RPMI8226 (cell line): ENCODE measurements around the gene RAB40C.

Experiments used
- DNase-seq: peaks from one replicate; pipeline ENCODE4 v3.0.0-alpha.2; 2015

Gene RAB40C

DNA sequence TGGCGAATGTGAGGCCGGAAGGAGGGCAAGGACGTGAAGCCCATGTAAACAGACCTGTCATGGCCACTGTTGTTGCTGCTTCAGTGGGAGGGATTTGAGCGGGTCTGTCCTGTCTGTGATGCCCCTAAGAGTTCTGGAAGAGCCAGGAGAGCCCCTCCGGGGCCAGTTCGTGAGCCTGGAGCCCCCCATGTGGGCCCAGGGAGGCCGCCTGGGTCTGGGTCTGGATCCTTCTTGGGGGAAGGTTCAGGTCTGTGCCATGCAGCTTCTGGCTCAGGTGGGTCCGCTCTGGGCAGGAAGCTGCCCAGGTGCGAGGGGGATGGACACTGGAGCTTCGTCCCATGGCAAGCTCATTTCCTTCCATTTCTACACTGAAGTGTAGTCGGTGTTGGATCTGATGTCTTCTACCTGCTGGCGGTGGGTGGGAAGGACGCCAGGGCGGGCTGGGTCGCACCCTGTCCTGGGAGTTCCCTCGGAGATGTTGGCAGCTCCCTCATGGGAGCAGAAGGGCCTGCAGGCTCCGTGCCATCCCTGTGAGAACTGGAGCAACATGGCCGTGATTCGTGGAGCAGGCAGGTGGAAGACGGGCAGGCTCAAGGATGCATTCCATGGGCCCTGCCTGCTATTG is 29.7 kb downstream of the RAB40C start:
- no peak for DNase-seq

DNA sequence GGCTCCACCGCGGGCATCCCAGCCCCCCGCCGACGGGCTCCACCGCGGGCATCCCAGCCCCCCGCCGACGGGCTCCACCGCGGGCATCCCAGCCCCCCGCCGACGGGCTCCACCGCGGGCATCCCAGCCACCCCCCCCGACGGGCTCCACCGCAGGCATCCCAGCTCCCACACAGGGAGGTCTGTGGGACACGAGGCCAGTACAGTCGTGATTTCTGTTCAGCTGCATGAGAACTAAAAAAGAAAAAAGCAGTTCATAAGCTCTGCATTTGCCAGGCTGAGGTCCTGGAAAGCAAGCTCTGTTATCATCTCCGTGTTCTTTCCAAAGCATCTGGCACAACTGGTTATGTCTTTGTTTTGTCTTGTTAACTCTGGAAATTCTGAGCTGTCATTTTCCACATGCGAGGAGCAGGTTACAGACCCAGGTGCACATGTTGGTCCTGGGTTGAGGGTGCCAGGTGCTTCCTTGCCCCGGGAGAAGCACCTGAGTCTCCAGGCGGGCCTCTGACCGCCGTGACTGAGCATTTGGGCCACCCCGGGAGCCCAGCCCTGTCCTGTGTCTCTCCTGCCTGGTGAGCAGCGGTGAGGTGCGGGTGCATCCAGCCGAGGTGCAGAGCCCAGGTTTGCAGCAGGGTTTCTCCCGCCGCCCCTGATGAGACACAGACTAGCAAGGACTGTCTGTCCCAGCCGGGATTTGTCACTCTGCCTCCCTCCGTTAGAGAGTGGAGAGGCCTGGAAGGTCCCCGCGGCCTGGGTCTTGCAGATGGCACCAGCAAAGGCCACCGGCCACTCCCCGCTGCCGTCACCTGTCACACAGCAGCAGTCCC is 31.0 kb downstream of the RAB40C start:
- no peak for DNase-seq

DNA sequence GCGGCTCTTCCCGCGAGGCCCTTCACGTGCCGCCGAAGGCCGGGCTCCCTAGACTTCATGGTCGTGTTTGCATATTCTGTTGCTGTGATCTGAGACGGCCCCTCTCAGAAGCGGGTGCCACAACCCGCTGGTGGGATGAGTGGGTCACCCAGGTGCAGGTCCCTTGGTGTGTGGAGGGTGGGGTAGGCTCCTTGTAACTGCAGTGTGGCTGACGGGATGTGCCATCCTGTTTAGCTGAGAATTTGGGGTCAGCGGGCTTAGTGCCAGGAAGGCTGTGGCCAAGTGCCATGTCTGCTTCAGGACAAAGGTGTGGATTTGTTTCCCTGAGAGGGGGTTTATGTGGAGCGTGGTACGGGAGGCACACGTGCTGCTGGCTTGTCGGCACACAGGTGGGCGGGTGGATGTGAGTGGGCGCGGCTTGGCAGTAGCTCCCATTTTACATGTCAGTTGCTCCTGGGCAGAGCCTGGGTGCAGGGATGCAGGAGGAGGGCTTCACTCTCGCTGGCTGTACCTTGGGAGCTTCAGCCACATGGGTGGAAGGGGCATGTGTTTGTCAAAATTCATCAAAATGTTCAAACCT is 31.8 kb downstream of the RAB40C start:
- DNase-seq = no peak

DNA sequence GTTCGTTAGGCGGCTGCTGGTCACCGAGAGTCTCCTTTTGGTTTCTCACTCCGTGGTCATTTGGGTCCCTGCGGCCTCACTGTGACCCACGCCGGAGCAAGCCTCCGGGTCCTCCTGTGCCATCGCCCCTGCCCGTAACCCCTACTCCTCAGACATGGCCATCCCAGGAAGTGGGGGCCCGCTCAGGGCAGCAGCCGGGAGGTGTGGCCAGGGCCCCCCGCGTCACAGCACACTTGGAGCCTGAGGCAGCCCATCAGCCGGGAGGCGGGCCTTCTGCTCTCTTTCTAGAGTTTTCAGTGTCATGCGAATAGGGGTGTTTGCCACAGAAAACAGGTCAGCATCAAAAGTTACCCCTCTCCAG is 33.0 kb downstream of the RAB40C start:
- DNase-seq = no peak

DNA sequence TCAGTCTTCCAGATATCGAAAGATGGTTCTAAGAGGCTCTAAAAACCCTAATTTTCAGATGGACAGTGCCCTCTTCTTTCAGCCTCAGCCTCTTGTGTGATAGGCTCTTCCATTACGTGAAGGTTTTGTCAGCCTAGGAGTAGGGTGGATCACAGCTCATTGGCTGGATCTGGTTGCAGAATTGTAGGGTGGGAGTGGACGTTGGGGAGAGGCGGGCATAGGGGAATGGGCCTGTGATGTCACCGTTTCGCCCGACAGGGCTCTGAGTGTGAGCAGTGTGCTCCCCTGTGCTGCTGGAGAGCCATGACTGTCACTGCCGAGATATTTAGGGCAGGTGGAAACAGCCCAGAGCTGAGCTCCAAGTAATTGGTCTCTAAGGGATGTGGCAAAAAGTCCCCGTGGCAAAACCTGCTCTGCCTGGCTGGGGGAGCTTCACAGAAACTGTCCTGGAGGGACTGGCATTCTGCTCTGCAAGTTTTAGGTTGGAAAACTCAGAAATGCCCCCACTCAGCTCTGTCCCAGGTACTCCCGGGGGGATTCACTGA is 34.7 kb downstream of the RAB40C start:
- DNase-seq = no peak

DNA sequence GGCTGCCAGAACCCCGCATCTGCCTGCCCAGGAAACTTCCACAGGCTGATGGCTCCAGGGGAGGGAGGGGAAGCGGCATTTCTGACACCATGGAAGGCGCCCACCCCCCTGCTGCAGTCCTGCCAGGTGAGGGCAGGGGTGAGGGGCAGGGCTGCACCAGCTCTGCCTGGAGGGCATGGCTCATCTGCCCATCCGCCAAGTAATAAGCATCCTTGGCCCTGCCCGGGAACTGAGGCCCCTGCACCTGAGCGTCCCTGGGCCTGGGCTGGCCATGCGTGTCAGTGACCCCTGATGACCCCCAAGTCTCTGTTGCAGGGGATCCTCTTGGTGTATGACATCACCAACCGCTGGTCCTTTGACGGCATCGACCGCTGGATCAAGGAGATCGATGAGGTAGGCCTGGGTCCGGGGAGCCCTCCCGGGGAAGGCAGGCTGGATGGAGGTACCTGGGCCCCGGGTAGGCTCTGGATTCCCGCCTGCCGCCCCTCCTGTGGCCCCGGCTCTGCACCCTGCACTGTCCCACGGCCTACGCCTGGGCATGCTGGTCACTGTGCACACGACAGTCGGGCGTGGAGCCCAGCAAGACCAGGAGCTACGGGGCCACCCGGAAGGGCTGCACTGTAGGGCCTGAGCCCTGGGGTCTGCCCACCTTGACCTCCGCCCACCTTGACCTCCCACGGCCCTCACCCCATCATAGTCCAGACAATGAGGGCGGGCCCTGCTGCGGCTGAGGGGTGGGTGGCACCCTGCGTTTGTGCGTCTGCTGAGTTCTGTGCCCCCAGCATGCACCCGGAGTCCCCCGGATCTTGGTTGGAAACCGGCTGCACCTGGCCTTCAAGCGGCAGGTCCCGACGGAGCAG is 35.5 kb downstream of the RAB40C start:
- DNase-seq = no peak

DNA sequence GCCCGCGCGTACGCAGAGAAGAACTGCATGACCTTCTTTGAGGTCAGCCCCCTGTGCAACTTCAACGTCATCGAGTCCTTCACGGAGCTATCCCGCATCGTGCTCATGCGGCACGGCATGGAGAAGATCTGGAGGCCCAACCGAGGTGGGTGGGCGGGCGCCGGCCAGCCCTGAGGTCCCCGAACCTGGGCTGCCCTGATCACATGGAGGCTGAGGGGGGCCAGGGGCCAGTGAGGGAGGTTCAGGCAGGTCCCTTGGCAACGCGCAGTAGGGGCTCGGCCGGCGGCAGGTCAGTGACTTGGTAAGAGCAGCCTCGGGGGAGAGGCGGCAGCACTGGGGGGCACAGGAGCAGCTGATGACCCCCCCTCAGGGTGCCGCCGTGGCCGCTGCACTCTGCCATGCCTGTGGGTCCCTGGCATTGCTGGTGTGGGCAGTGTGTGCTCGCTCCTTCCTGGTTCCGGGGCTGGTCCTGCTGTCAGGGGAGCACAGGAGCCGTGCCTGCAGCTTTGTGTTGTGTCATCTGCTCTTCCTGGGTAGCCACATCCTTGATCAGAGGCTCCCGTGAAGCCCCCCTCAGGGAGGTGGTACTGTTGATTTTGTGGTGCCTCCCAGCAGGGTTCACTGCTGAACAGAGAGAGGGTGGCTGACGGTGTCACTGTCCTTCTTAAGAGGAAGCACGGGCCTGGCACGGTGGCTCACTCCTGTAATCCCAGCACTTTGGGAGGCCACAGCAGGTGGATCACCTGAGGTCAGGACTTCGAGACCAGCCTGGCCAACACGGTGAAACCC is 36.3 kb downstream of the RAB40C start:
- DNase-seq = no peak

DNA sequence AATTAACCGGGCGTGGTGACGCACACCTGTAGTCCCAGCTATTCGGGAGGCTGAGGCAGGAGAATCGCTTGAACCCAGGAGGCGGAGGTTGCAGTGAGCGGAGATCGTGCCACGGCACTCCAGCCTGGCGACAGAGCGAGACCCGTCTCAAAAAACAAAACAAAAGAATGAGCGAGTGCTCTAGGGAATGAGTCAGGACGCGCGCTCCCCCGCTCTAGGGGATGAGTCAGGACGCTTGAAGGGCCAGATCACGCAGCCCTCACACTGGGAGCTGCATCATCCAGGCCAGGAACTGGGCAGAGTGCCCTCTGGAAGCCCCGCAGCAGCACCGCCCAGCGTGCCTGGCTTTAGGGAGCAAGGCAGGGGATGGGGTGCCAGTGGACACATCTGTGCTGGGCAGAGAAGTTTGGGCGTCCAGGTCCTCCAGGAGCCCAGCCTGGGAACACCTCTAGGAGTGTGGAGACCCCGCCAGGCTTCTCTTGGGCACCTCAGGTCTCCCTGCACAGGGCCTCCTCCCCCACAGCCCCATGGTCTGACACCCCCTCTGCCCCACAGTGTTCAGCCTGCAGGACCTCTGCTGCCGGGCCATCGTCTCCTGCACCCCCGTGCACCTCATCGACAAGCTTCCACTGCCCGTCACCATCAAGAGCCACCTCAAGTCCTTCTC is 37.1 kb downstream of the RAB40C start:
- DNase-seq = no peak

DNA sequence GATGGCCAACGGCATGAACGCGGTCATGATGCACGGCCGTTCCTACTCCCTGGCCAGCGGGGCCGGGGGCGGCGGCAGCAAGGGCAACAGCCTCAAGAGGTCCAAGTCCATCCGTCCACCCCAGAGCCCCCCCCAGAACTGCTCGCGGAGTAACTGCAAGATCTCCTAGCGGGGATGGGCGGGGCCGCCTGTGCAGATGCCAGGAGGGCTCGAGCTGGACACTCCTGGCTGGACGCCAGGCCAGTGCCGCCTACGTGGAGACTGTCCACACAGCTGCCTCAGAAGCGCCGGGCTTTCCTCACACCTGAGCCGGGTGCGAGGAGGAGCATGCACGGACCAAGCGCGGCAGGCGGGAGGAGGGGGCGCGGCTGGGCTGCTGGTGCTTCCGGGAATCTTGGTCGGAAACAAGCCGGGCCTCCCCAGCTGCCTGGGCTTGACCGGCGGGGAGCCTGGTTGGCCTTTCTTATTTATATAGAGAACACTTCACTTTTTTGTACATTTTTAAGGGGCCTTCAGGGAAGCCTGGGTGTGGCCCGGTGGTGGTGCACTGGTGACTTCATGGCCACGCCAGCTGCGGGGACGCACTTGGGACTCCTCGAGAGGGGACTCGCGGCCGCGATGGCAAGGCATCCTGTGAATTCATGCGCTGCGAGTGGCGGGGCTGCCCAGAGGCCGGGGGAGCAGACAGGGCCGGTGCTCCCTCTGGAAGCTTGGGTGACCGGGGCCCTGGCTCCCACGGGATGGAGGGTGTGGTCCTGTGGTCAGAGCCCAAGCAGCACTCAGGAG is 37.8 kb downstream of the RAB40C start:
- DNase-seq = no peak

DNA sequence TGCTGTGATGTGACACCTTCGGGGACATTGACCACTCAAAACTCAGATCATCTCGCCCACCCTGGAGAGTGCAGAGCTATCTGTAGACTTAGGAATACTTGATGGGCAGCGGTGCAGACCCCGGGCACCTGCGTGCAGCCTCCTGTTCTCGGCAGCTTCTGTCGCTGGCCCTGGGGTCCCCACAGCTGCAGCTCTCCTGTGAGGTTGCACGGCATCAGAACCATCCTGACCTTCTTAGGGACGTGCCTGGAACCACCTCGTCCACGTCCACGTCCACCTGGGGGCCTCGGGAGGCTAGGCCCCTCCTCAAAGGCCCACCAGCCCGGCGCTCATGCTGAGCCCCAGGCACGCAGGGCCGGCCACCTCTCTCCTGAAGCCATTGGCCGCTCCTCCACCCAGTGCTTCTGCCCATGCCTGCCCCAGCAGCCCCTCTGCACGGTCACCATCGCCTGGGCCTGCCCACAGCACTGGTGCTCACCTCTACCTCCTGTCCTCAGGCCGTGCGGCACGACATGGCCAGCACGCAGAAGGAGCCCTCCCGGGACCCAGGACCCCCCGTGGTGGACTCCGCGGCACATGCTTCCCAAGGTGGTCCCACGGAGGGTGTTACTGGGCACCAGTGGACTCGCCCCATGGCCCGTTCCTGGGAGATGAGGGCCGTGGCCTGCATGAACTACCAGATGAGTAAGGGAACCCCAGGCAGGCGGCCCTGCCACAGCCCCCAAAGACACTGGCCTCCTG is 38.6 kb downstream of the RAB40C start:
- DNase-seq = no peak

DNA sequence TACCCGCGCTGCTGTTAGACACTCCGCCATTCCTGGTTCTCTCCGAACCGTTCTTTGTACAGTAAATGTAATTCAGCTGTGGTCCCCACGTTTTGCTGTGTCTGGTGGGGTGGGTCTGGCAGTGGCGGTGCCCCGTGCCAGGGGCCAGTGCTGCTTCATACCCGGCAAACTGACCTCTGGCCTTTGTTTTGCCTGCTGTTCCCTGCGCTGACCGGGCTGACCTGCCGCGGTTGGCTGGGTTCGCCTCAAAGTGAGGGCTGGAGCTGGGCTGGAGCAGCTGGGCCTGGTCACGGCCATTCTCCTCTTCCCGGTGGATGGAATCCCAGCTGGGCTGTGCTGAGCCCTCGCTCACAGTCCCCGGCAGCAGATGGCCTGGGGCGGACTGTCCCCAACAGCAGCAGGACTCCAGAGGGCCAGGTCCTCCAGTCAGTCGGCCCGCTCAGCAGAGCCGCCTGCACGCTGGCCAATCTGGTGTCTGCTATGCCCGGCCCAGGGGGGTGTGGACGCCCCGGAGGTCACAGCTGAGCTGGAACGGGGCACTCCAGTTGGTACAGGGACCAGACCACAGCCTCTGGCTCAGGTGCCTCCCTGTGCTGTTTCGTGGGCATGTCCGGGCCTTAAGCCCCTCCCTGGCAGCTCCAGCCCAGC is 39.4 kb downstream of the RAB40C start:
- DNase-seq = no peak

DNA sequence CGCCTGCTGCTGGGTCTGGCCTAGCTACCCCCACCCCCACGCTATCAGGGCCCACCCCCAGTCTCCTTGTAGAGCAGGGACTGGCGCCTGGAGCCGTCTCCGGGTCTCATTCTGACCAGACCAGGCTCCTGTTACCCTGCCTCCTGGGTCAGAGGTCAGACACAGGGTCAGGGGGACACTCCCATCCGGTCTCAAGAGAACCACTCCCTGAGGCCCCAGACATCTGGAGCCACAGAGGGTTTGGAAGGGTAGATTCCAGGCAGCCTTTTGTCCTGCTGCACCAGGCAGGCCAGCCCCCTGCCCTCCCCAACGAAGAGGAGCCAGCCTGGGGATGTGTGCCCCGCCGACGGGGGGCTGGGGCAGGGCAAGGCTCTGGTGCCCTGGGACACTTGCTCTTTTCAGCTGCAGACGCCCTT is 40.0 kb downstream of the RAB40C start:
- DNase-seq = no peak

DNA sequence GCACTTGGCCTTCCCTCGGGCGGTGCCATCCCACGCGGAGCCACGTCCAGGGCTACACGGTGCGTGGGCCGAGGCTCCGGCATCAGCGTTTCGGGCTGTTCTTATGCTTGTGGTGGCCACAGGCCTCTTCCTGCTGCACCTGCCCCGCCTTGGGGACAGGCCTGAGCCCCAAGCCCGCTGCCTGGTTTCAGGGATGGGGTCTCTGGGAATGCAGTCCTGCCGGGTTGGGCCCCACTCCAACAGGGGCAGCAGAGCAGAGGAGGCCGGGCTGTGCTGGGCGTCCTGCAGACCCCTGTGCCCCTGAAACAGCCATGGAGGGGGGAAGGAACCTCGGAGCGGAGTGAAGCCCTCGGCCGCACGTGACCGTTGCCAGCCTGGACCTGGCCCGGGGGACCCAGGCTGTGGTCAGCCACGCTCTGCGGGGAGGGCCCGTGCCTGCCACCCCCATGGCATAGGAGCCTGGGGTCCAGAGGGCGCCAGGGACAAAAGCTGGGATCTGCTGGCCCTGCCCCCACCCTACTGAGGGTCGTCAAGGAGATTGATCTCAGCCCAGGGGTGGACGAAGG is 40.5 kb downstream of the RAB40C start:
- DNase-seq = no peak

DNA sequence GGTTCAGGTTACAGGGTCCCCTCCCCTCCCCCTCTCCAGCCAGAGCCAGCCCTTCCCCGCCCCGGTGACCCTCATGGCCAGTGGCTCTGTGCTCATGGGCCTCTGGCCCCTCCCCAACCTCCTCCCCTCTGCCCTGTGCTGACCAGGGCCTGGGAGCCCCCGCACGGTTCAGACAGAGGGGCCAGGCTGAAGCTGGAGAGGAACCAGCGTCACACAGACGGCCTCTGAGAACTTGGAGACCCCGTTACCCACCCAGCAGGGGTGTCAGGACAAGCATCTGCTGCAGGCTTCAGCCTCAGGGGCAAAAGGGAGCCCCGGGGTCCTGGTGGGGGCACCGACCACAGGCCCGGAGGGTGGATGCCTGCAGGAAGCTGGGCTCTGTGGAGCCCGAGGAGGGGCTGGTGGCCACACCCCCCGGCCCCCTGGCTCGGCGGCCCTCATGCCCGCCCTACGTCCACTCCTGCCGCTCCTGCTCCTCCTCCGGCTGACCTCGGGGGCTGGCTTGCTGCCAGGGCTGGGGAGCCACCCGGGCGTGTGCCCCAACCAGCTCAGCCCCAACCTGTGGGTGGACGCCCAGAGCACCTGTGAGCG is 41.0 kb downstream of the RAB40C start, which contains the start of gene WFIKKN1:
Gene WFIKKN1 (plus strand): TSS at position 171 of the 591 bp plus-strand sequence. CDS start 269 bp downstream, at position 440.
- DNase-seq = peak; percentile 74

DNA sequence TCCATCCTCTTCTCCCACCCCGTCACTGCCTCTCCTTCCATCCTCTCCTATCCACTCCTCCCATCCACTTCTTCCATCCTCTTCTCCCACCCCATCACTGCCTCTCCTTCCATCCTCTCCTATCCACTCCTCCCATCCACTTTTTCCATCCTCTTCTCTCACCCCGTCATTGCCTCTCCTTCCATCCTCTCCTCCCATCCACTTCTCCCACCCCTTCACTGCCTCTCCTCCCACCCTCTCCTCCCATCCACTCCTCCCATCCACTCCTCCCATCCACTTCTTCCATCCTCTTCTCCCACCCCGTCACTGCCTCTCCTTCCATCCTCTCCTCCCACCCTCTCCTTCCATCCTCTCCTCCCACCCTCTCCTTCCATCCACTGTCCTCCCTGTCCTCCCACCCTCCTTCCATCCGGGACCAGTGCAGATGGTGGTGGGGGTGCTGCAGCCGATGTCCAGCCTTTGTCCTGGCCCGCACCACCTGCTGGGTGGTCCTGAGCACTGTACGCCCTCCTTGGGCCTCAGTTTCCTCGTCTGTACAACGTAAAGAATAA is 42.0 kb downstream of the RAB40C start:
- no peak for DNase-seq

DNA sequence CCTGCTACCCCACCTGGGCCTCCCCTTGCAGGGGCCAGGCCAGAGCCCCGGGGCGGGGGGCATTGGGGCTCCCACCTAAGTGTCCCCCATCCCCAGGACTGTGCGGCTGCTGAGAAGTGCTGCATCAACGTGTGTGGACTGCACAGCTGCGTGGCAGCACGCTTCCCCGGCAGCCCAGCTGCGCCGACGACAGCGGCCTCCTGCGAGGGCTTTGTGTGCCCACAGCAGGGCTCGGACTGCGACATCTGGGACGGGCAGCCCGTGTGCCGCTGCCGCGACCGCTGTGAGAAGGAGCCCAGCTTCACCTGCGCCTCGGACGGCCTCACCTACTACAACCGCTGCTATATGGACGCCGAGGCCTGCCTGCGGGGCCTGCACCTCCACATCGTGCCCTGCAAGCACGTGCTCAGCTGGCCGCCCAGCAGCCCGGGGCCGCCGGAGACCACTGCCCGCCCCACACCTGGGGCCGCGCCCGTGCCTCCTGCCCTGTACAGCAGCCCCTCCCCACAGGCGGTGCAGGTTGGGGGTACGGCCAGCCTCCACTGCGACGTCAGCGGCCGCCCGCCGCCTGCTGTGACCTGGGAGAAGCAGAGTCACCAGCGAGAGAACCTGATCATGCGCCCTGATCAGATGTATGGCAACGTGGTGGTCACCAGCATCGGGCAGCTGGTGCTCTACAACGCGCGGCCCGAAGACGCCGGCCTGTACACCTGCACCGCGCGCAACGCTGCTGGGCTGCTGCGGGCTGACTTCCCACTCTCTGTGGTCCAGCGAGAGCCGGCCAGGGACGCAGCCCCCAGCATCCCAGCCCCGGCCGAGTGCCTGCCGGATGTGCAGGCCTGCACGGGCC is 42.8 kb downstream of the RAB40C start:
- DNase-seq = no peak

DNA sequence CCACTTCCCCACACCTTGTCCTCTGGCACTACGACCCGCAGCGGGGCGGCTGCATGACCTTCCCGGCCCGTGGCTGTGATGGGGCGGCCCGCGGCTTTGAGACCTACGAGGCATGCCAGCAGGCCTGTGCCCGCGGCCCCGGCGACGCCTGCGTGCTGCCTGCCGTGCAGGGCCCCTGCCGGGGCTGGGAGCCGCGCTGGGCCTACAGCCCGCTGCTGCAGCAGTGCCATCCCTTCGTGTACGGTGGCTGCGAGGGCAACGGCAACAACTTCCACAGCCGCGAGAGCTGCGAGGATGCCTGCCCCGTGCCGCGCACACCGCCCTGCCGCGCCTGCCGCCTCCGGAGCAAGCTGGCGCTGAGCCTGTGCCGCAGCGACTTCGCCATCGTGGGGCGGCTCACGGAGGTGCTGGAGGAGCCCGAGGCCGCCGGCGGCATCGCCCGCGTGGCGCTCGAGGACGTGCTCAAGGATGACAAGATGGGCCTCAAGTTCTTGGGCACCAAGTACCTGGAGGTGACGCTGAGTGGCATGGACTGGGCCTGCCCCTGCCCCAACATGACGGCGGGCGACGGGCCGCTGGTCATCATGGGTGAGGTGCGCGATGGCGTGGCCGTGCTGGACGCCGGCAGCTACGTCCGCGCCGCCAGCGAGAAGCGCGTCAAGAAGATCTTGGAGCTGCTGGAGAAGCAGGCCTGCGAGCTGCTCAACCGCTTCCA is 43.6 kb downstream of the RAB40C start:
- DNase-seq = no peak
